Cardiac muscle cell (in vitro differentiated cells and primary cell): Measurements from ENCODE around the gene DENND2A. TPM values are rescaled to one million over a fixed set of nuclear protein-coding genes. Genes with fewer than 3 reads are reported as not detected.

ENCODE experiments used
- DNase-seq, 2 donors: peaks; one replicate each; pipeline versions ENCODE4 v3.0.0 to v3.0.0-alpha.2; 2010 to 2017; ENCODE audit warnings: low read depth in 1 of 2, low spot score in 1 of 2
- H3K27ac ChIP-seq: fragments of 200-600 bp; sonication (generic); 2 replicates; pipeline ENCODE4 v1.5.1; 2016
- H3K27me3 ChIP-seq: fragments of 200-600 bp; sonication (generic); 2 replicates; pipeline ENCODE4 v1.6.0; 2016; ENCODE audit warnings: control low read depth
- H3K36me3 ChIP-seq: fragments of 200-600 bp; sonication (generic); 2 replicates; pipeline ENCODE4 v1.5.1; 2016; ENCODE audit warnings: control low read depth
- H3K4me1 ChIP-seq: fragments of 200-600 bp; sonication (generic); 2 replicates; pipeline ENCODE4 v1.8.1; 2017; ENCODE audit warnings: low read depth, mild to moderate bottlenecking, mixed run types
- H3K4me3 ChIP-seq: fragments of 200-600 bp; sonication (generic); 2 replicates; pipeline ENCODE4 v1.5.1; 2016; ENCODE audit warnings: mild to moderate bottlenecking
- H3K9me3 ChIP-seq: fragments of 200-600 bp; sonication (generic); 2 replicates; pipeline ENCODE4 v1.5.1; 2017; ENCODE audit warnings: low read depth, mild to moderate bottlenecking, control low read depth
- CTCF ChIP-seq: IDR thresholded peaks from 2 replicates; pipeline ENCODE4 v1.5.1; 2012; ENCODE audit warnings: low read depth, mild to moderate bottlenecking, low read length
- polyA plus RNA-seq: library from polyadenylated mRNA; unstranded; fragments of >200 nt; fragmentation: Nextera tagmentation; extraction: Ambion mirVana; gene quantifications from 2 replicates; pipeline ENCODE4 v1.2.1, GENCODE V29; 2016
- total RNA-seq: library from RNA; depleted of rRNA; stranded (reverse); fragments of >200 nt; gene quantifications from 2 replicates; pipeline ENCODE4 v1.2.3, GENCODE V29; 2016

DENND2A gene
- total and polyA plus RNA-seq, 2 experiments from 2014 or later: 14.0 to 21.7 TPM

DNA sequence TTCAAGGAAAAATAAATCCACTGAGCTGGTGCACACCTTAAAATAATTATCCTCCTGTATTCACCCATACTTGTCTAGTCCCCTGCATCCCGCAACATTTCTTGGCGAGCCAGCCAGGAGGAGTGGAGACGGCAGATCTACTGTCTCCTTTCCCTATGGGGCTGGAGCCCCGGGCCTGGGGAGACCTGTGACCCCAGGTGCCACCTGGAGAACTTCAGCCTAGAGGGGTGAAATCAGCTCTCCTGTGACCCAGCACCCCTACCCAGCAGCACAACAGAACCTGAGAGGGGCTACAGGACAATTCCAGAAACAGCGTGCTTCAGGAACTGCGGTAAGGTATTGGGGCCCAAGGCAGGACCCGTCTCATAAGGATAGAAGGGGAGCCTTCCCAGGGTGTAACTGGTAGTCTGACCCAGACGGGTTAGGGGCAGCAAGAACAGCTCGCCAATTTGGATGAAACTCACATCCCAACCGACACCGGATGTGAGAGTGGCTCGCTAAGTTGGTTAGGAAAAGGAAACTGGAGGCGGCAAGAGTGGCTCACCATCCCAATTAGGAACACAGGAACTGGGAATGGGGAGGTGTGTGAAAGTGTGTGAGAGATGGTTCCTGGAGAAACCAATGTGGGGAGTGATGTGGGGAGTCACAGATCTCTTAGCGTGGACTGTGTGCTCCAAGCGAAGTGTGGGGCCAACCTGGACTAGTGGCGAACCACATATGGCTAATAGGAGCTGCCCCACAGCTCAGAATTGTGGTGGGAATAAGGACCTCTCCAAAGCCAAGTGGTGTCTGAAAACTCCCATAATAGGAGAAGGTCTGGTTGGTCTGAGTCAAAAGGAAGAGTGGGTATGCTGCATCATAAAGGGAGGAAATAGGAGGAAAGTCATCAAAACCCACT lies 15.1 kb upstream of the DENND2A start:
- H3K27me3 ChIP-seq: no peaks in the 10 kb centered on the region
- H3K27ac ChIP-seq: peak overlapping the region; percentile 76
- H3K36me3 ChIP-seq: no peaks in the 10 kb centered on the region
- H3K4me3 ChIP-seq: no peak overlapping the region
- H3K4me1 ChIP-seq: peaks cover 9% of the 10 kb centered on the region
- no peak for DNase-seq
- no peak for TF ChIP-seq CTCF
- no peaks in the 10 kb centered on the region for H3K9me3 ChIP-seq

DNA sequence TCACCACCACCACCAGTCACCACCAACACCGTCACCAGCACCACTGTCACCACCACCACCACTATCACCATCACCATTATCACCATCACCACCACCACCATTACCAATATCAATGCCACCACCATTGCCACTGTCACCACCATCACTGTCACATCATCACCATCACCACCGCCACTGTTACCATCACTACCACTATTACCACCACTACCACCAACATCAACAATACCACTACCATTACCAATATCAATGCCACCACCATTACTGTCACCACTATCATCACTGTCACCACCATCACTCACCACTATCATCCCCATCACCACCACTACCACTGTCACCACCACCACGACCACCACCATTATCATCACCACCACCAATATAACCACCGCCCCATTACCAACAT lies 14.0 kb upstream of the DENND2A start:
- no peak overlapping the region for H3K4me3 ChIP-seq
- H3K27me3 ChIP-seq: no peaks in the 10 kb centered on the region
- H3K4me1 ChIP-seq: peaks cover 9% of the 10 kb centered on the region
- no peak for TF ChIP-seq CTCF
- DNase-seq: no peak
- H3K9me3 ChIP-seq: no peaks in the 10 kb centered on the region
- no peaks in the 10 kb centered on the region for H3K36me3 ChIP-seq
- no peak overlapping the region for H3K27ac ChIP-seq

- no peaks in the 10 kb centered on the region for H3K27me3 ChIP-seq
- H3K27ac ChIP-seq: no peak overlapping the region
- DNase-seq: no peak
- no peak for TF ChIP-seq CTCF
- peaks cover 9% of the 10 kb centered on the region for H3K4me1 ChIP-seq
- H3K4me3 ChIP-seq: no peak overlapping the region
- H3K9me3 ChIP-seq: no peaks in the 10 kb centered on the region
- no peaks in the 10 kb centered on the region for H3K36me3 ChIP-seq
These were observed 13.4 kb upstream of the DENND2A start for GRCh38 chr7:140654109-140654387.

DNA sequence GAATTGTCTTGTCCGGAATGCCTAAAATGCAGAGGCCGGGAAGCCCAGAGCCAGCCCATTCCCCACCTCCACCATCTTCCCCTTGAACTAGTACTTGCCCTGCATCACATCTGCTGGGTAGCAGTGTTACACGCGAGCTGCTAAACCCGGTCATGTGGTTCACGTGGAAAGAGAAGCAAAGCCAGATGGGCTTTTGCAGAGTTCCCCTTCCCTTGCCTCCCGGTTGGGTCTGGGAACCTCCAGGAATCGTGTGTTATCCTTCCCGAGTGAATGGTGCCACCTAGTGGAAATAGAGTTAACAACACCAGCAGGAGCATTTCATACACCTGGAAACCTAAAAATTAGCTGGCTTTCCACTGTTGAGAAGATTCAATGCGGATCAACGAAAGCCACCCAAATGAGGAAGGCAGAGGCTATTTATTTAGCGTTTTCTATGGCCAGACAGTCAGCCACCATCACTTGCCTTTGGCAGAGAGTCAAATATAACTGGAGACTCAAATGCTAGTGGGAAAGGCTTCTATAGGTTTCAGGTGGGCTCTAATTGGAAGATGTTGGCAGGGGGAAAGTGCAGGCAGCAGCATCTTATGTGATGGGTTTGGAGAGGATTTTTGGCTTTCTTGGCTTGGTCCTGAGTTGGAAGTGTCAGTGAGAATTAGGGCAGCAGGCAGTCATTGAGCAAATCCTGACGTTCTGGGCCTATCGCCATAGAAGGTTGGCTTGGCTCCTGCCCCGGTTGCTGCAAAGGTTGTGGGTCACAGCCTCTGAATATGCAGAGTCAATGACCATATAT lies 12.9 kb upstream of the DENND2A start:
- H3K36me3 ChIP-seq: no peaks in the 10 kb centered on the region
- peaks cover 9% of the 10 kb centered on the region for H3K4me1 ChIP-seq
- peak; percentile 86 to 87 for DNase-seq
- no peak overlapping the region for H3K4me3 ChIP-seq
- no peaks in the 10 kb centered on the region for H3K27me3 ChIP-seq
- H3K27ac ChIP-seq: no peak overlapping the region
- H3K9me3 ChIP-seq: no peaks in the 10 kb centered on the region
- TF ChIP-seq CTCF: peak; percentile 80

- no peak overlapping the region for H3K4me3 ChIP-seq
- no peaks in the 10 kb centered on the region for H3K9me3 ChIP-seq
- no peaks in the 10 kb centered on the region for H3K36me3 ChIP-seq
- TF ChIP-seq CTCF: no peak
- H3K27ac ChIP-seq: no peak overlapping the region
- no peaks in the 10 kb centered on the region for H3K27me3 ChIP-seq
- H3K4me1 ChIP-seq: no peaks in the 10 kb centered on the region
- DNase-seq: no peak
These were observed 9.8 kb upstream of the DENND2A start for GRCh38 chr7:140650367-140650766.
